Transverse colon (tissue), 4 donors: ENCODE measurements around the gene KRTAP5-1. TPM values are rescaled to one million over a fixed set of nuclear protein-coding genes. Genes with fewer than 3 reads are reported as not detected.
"Not testable (repeated sequence)": the region's sequence is repeated elsewhere in the genome, so short reads cannot be mapped to it uniquely, and the experiment has no call there.

Experiments used
- DNase-seq: peaks from one replicate; pipeline ENCODE4 v3.0.0-alpha.2; 2019
- H3K27ac ChIP-seq, 4 donors: fragments of 200-600 bp; sonication (generic); 2 replicates each; pipeline ENCODE4 v1.5.1; 2016 to 2018; ENCODE audit warnings: inconsistent platforms in 4 of 4
- H3K27me3 ChIP-seq: fragments of 200-600 bp; sonication (generic); 2 replicates; pipeline ENCODE4 v1.5.1; 2017; ENCODE audit warnings: inconsistent platforms
- H3K36me3 ChIP-seq, 4 donors: fragments of 200-600 bp; sonication (generic); 2 replicates each; pipeline ENCODE4 v1.5.1; 2017 to 2019; ENCODE audit warnings: inconsistent platforms in 4 of 4
- H3K4me1 ChIP-seq, 4 donors: fragments of 200-600 bp; sonication (generic); 2 replicates each; pipeline ENCODE4 v1.5.1; 2017 to 2020; ENCODE audit warnings: inconsistent platforms in 4 of 4
- H3K4me3 ChIP-seq, 4 donors: fragments of 200-600 bp; sonication (generic); 1 replicate in 1 of 4; 2 replicates in 3 of 4; pipeline versions ENCODE4 v1.5.1 to v1.6.1; 2017 to 2019; ENCODE audit warnings: inconsistent platforms in 4 of 4
- H3K9me3 ChIP-seq, 2 donors: fragments of 200-600 bp; sonication (generic); 2 replicates each; pipeline ENCODE4 v1.5.1; 2017 to 2019; ENCODE audit warnings: inconsistent platforms in 2 of 2
- CTCF ChIP-seq, 5 experiments: fragments of 200-600 bp in 3 of 5; fragments of 450-650 bp in 2 of 5; sonication (generic) in 3 of 5; IDR thresholded peaks; 1 replicate in 2 of 5; 2 replicates in 3 of 5; pipeline ENCODE4 v1.5.1; 2016 to 2017; ENCODE audit warnings: antibody characterized with exemption in 5 of 5, inconsistent platforms in 3 of 5, mild to moderate bottlenecking in 2 of 5, moderate library complexity in 1 of 5
- EP300 ChIP-seq: sonication (generic); formaldehyde crosslinking; IDR thresholded peaks from one replicate; pipeline ENCODE4 v1.6.1; 2017; ENCODE audit warnings: antibody characterized with exemption, low read depth
- POLR2A ChIP-seq: fragments of 450-650 bp; IDR thresholded peaks from one replicate; pipeline ENCODE4 v1.6.1; 2016; ENCODE audit warnings: antibody characterized with exemption, mild to moderate bottlenecking, moderate library complexity
- POLR2AphosphoS5 ChIP-seq, 3 donors: sonication (generic); formaldehyde crosslinking; IDR thresholded peaks; one replicate each; pipeline ENCODE4 v1.6.1; 2016; ENCODE audit warnings: antibody characterized with exemption in 3 of 3
- WGBS, 2 donors: methylation state at CpG; one replicate each; pipeline ENCODE4 v1.1.5; 2018; ENCODE audit warnings: low coverage in 1 of 2; 5-methylcytosine and 5-hydroxymethylcytosine counted together
- in situ Hi-C, 4 donors: fragments of 200-750 bp; cut with MboI; loops; one replicate each; pipeline versions ENCODE4 v1.15.0 to v1.15.1; 2017; ENCODE audit warnings: low sequenced_read_pairs in 3 of 4, low pct_ligation_motif_present in 1 of 4, low pct_unique_long_range_greater_than_20kb in 1 of 4
- intact Hi-C: fragments of 100-400 bp; cut with DNase I; formaldehyde crosslinking; loops from one replicate; pipeline ENCODE4 v1.15.1; 2023; ENCODE audit warnings: low total_unique reads
- total RNA-seq, 4 donors: library from RNA; depleted of rRNA; stranded (reverse); fragments of >200 nt; gene quantifications; one replicate each; pipeline ENCODE4 v1.1.0, GENCODE V29; 2016

The KRTAP5-1 gene
- total RNA-seq, 4 donors from 2014 or later, result not detected

GRCh38 chr11:1604181-1604580, 19.1 kb upstream of the KRTAP5-1 start:
- WGBS, 2 donors, result 92% methylated on average over 7 of the region's 11 CpGs; no CpG with 5 or more reads in 1 of the 2 donors
- TF ChIP-seq CTCF (IDR thresholded peaks at IDR 0.05), result no peak
- no peak for TF ChIP-seq EP300
- TF ChIP-seq POLR2AphosphoS5 (IDR thresholded peaks at IDR 0.05), result no peak
- TF ChIP-seq POLR2A, result no peak
- DNase-seq, result no peak

DNA sequence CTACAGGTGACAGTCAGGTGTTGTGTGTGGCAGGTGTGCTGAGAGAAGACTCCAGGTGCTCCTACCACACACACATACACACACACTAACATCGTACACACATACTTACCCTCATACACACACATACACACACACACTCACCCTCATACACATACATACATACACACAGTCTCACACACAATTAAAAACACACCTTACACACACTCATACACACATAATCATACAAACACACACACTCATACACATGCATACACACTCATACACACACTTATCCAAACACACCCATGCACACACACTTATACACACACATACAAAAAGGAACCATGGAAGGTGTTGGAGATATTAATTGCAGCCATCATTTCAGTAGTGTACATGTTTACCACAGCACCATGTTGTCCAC, 18.5 kb upstream of the KRTAP5-1 start:
- H3K9me3 ChIP-seq, result no peaks in the 10 kb centered on the region
- H3K4me1 ChIP-seq, result no peaks in the 10 kb centered on the region
- H3K27ac ChIP-seq, result no peak overlapping the region
- H3K4me3 ChIP-seq, result no peak overlapping the region
- no peak for TF ChIP-seq POLR2A
- TF ChIP-seq POLR2AphosphoS5 (IDR thresholded peaks at IDR 0.05), result no peak
- TF ChIP-seq EP300, result no peak
- TF ChIP-seq CTCF (IDR thresholded peaks at IDR 0.05), result no peak
- DNase-seq, result no peak
- H3K27me3 ChIP-seq, result peaks cover 27% of the 10 kb centered on the region
- 74 to 83% methylated on average over 1 of the region's 1 CpG for WGBS, 2 donors
- intact Hi-C loops, result no loop called here
- in situ Hi-C loops, result no loop called here
- H3K36me3 ChIP-seq, result no peaks in the 10 kb centered on the region

More at GRCh38 chr11:1604181-1604580, 19.1 kb upstream of the KRTAP5-1 start:
- H3K9me3 ChIP-seq, result no peaks in the 10 kb centered on the region
- H3K27me3 ChIP-seq, result peaks cover 32% of the 10 kb centered on the region
- no peaks in the 10 kb centered on the region for H3K36me3 ChIP-seq
- no peaks in the 10 kb centered on the region for H3K4me1 ChIP-seq
- no peak overlapping the region for H3K27ac ChIP-seq
- H3K4me3 ChIP-seq, result no peak overlapping the region
- in situ Hi-C loops, result no loop called here
- intact Hi-C loops, result no loop called here

DNA sequence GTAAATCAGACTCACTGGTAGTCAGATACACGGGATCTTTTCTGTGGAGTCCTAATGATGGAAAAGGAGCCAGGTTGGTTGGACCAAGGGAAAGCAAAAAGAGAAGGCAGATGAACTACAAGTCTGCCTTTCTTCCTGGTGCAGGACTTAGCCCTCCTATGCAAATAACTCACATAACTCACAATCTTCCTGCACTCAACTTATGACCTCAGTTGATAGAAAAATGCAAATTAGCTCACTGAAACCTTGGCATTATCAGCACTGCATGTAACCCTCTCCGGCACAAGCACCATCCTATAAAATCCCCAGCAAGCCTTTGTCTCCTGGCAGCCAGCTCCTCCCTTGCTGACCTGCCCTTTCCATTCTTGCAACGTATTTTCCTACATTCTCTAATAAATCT, 16.6 kb upstream of the KRTAP5-1 start:
- DNase-seq, result not testable (repeated sequence)
- WGBS, 2 donors, result 35 to 39% methylated on average over 2 to 3 of the region's 3 CpGs

GRCh38 chr11:1600626-1601025, 15.5 kb upstream of the KRTAP5-1 start:
- TF ChIP-seq POLR2A, result no peak
- no peak for TF ChIP-seq CTCF (IDR thresholded peaks at IDR 0.05)
- TF ChIP-seq EP300, result no peak
- no peak for TF ChIP-seq POLR2AphosphoS5 (IDR thresholded peaks at IDR 0.05)
- peaks cover 7 to 13% (median 9%) of the 10 kb centered on the region in 4 donors for H3K4me1 ChIP-seq
- H3K27me3 ChIP-seq, result peaks cover 36% of the 10 kb centered on the region
- H3K36me3 ChIP-seq, result no peaks in the 10 kb centered on the region
- 74 to 75% methylated on average over 4 to 5 of the region's 5 CpGs for WGBS, 2 donors
- H3K4me3 ChIP-seq, result no peak overlapping the region
- H3K27ac ChIP-seq, result no peak overlapping the region
- intact Hi-C loops, result no loop called here
- in situ Hi-C loops, result no loop called here
- H3K9me3 ChIP-seq, result no peaks in the 10 kb centered on the region
- no peak for DNase-seq

More for the DNA sequence above, 16.6 kb upstream of the KRTAP5-1 start:
- peaks cover 35% of the 10 kb centered on the region for H3K27me3 ChIP-seq
- H3K9me3 ChIP-seq, H3K4me1 ChIP-seq, H3K36me3 ChIP-seq, H3K27ac ChIP-seq, intact Hi-C loops, H3K4me3 ChIP-seq, in situ Hi-C loops: not testable (repeated sequence)

DNA sequence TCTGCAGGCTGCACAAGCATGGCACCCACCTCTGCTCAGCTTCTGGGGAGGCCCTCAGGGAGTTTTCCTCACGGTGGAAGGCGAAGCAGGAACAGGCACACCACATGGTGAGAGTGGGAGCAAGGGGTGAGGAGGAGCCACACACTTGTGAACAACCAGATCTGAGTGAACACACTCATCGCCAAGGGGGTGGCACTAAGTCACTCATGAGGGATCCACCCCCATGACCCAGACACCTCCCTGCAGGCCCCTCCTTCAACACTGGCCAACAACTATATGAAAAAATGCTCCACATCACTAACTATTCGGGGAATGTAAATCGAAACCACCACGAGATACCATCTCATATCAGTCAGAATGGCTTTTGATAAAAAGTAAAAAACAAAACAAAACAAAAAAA, 13.7 kb upstream of the KRTAP5-1 start:
- 75% methylated on average over 4 of the region's 6 CpGs; no CpG with 5 or more reads in 1 of the 2 donors for WGBS, 2 donors
- Histone ChIP-seq H3K36me3 (no peaks in the 10 kb centered on the region), H3K27me3 (peaks cover 30% of the 10 kb centered on the region), H3K9me3 (no peaks in the 10 kb centered on the region), H3K4me3 (no peak overlapping the region), H3K4me1 (peaks cover 7 to 20% (median 9%) of the 10 kb centered on the region in 4 donors), H3K27ac (no peak overlapping the region)
- TF ChIP-seq CTCF (IDR thresholded peaks at IDR 0.05) (no peak), POLR2AphosphoS5 (IDR thresholded peaks at IDR 0.05) (no peak), EP300 (no peak), POLR2A (no peak)
- intact Hi-C loops, result no loop called here
- in situ Hi-C loops, result no loop called here
- DNase-seq, result no peak

- H3K4me3 ChIP-seq, H3K9me3 ChIP-seq, H3K27ac ChIP-seq, DNase-seq, H3K36me3 ChIP-seq, intact Hi-C loops, in situ Hi-C loops: not testable (repeated sequence)
- peaks cover 31% of the 10 kb centered on the region for H3K27me3 ChIP-seq
- WGBS, 2 donors, result 69 to 75% methylated on average over 3 of the region's 3 CpGs
- peaks cover 7 to 20% (median 9%) of the 10 kb centered on the region in 4 donors for H3K4me1 ChIP-seq
Observed at GRCh38 chr11:1598406-1598805, 13.3 kb upstream of the KRTAP5-1 start.
